ENCODE results near the gene RABL6. TPM values are rescaled to one million over a fixed set of nuclear protein-coding genes. Genes with fewer than 3 reads are reported as not detected.

The RABL6 gene
- polyA plus RNA-seq, 6 donors from 2014 or later, result 3.8 to 16.8 (median 9.7) TPM

DNA sequence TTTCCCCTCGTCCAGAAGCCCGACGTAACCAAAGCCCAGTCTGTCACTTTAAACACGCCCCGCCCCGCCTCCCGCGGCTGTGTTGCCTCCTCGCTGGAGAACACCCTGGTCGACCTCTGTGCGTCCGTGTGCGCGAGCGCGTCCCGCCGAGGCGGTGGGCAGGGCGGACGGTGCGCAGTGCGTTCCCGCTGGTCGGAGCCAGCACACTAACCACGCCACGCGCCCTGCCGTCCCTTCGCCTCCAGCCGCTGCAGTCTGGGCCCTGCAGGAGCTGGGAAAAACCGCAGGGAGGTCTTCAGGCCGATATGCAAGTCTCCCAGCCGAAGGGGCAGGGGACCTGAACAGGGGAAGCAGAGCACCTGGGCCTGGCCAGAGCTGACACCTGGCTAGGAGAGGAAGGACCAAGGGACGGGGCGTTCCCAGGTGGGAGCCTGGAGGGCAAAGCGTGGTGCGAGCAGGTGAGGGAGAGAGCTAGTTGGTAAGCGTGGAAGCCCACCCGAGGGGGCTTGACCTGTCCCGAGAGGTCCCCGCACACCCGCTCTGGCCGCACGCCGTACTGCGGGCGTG is 40.2 kb downstream of the RABL6 start:
- Mint-ChIP-seq H3K4me1 (peaks cover 12 to 34% (median 17%) of the 10 kb centered on the region in 3 donors), H3K4me3 (peak overlapping the region; percentile 86 to 92 (median 88)), H3K27me3 (peaks cover 4 to 18% (median 10%) of the 10 kb centered on the region in 3 donors), H3K9me3 (peaks cover 0 to 2% (median 0%) of the 10 kb centered on the region in 7 donors), H3K27ac (peak overlapping the region in 5 of 6 donors; percentile 49 to 94 (median 86)), H3K36me3 (no peaks in the 10 kb centered on the region)
- ATAC-seq (ENCODE audit: low read depth in 2 of 2) (no peak), DNase-seq (peak; percentile 44)

- Mint-ChIP-seq H3K9me3 (peaks cover 0 to 2% (median 0%) of the 10 kb centered on the region in 7 donors), H3K36me3 (no peaks in the 10 kb centered on the region), H3K27ac (peak overlapping the region in 3 of 6 donors; percentile 77 to 86 (median 81)), H3K27me3 (peaks cover 4 to 18% (median 10%) of the 10 kb centered on the region in 3 donors), H3K4me1 (peaks cover 12 to 31% (median 15%) of the 10 kb centered on the region in 3 donors), H3K4me3 (peak overlapping the region; percentile 87 to 97 (median 92))
- DNase-seq, result no peak
- no peak for ATAC-seq (ENCODE audit: low read depth in 2 of 2)
Observed at GRCh38 chr9:136848393-136849037, 40.8 kb downstream of the RABL6 start.

GRCh38 chr9:136849038-136849959 is 41.6 kb downstream of the RABL6 start, which contains the start of gene PHPT1:
Gene PHPT1, plus strand, starts transcription at chr9:136849409. Its CDS starts 22 bp downstream, at chr9:136849431.
- Mint-ChIP-seq H3K36me3 (no peaks in the 10 kb centered on the region), H3K27ac (peak within 1 kb of the TSS; percentile 77 to 96 (median 93)), H3K4me1 (peaks cover 12 to 26% (median 13%) of the 10 kb centered on the region in 3 donors), H3K9me3 (peaks cover 0 to 2% (median 0%) of the 10 kb centered on the region in 7 donors), H3K4me3 (peak within 1 kb of the TSS; percentile 87 to 97 (median 92)), H3K27me3 (peaks cover 4 to 14% (median 10%) of the 10 kb centered on the region in 3 donors)
- peak; percentile 94 for ATAC-seq (ENCODE audit: low read depth in 2 of 2)
- DNase-seq, result peak; percentile 98

- peak overlapping the region in 4 of 6 donors; percentile 83 to 93 (median 89) for H3K27ac Mint-ChIP-seq
- H3K36me3 Mint-ChIP-seq, result no peaks in the 10 kb centered on the region
- peak overlapping the region; percentile 86 to 97 (median 92) for H3K4me3 Mint-ChIP-seq
- H3K4me1 Mint-ChIP-seq, result peaks cover 12 to 26% (median 13%) of the 10 kb centered on the region in 3 donors
- no peak for ATAC-seq (ENCODE audit: low read depth in 2 of 2)
- peaks cover 0 to 2% (median 0%) of the 10 kb centered on the region in 7 donors for H3K9me3 Mint-ChIP-seq
- H3K27me3 Mint-ChIP-seq, result peaks cover 4 to 14% (median 10%) of the 10 kb centered on the region in 3 donors
- no peak for DNase-seq
Observed at GRCh38 chr9:136849960-136850865, 42.5 kb downstream of the RABL6 start.

- DNase-seq (no peak), ATAC-seq (ENCODE audit: low read depth in 2 of 2) (no peak)
- Mint-ChIP-seq H3K36me3 (no peaks in the 10 kb centered on the region), H3K9me3 (peaks cover 0 to 2% (median 0%) of the 10 kb centered on the region in 7 donors), H3K27me3 (peaks cover 4 to 13% (median 10%) of the 10 kb centered on the region in 3 donors), H3K27ac (no peak overlapping the region), H3K4me3 (peak overlapping the region in 6 of 8 donors; percentile 22 to 63 (median 47)), H3K4me1 (peaks cover 12 to 25% (median 13%) of the 10 kb centered on the region in 3 donors)
Observed at GRCh38 chr9:136850866-136851775, 43.4 kb downstream of the RABL6 start.

- DNase-seq (no peak), ATAC-seq (ENCODE audit: low read depth in 2 of 2) (no peak)
- Mint-ChIP-seq H3K9me3 (peaks cover 0 to 2% (median 0%) of the 10 kb centered on the region in 7 donors), H3K36me3 (no peaks in the 10 kb centered on the region), H3K4me3 (peak within 1 kb of the TSS in 5 of 8 donors; percentile 22 to 63 (median 45)), H3K4me1 (peaks cover 12 to 21% (median 13%) of the 10 kb centered on the region in 3 donors), H3K27ac (peak within 1 kb of the TSS in 1 of 6 donors; percentile 29), H3K27me3 (peaks cover 4 to 10% (median 8%) of the 10 kb centered on the region in 3 donors)
Observed at GRCh38 chr9:136851941-136852663, 44.4 kb downstream of the RABL6 start, which contains the start of gene MAMDC4. Gene MAMDC4, plus strand, starts transcription at chr9:136852346. Its CDS starts 71 bp downstream, at chr9:136852417.

- ATAC-seq (ENCODE audit: low read depth in 2 of 2) (no peak), DNase-seq (no peak)
- H3K4me3 Mint-ChIP-seq, result no peak overlapping the region
- H3K27ac Mint-ChIP-seq, result no peak overlapping the region
- H3K4me1 Mint-ChIP-seq, result peaks cover 6 to 14% (median 8%) of the 10 kb centered on the region in 3 donors
- H3K36me3 Mint-ChIP-seq, result no peaks in the 10 kb centered on the region
- H3K27me3 Mint-ChIP-seq, result peaks cover 2 to 4% (median 3%) of the 10 kb centered on the region in 3 donors
- peaks cover 0 to 2% (median 0%) of the 10 kb centered on the region in 7 donors for H3K9me3 Mint-ChIP-seq
Observed at GRCh38 chr9:136852664-136853595, 45.2 kb downstream of the RABL6 start.

- H3K36me3 Mint-ChIP-seq, result no peaks in the 10 kb centered on the region
- no peak overlapping the region for H3K4me3 Mint-ChIP-seq
- ATAC-seq (ENCODE audit: low read depth in 2 of 2) (no peak), DNase-seq (no peak)
- H3K4me1 Mint-ChIP-seq, result peaks cover 2 to 11% (median 7%) of the 10 kb centered on the region in 3 donors
- H3K27ac Mint-ChIP-seq, result no peak overlapping the region
- peaks cover 0 to 4% (median 0%) of the 10 kb centered on the region in 3 donors for H3K27me3 Mint-ChIP-seq
- peaks cover 0 to 2% (median 0%) of the 10 kb centered on the region in 7 donors for H3K9me3 Mint-ChIP-seq
Observed at GRCh38 chr9:136853596-136854112, 45.9 kb downstream of the RABL6 start.

- Mint-ChIP-seq H3K27me3 (peaks cover 0 to under 1% (median 0%) of the 10 kb centered on the region in 3 donors), H3K4me3 (no peak overlapping the region), H3K27ac (no peak overlapping the region), H3K9me3 (no peaks in the 10 kb centered on the region), H3K36me3 (no peaks in the 10 kb centered on the region), H3K4me1 (peaks cover 0 to 7% (median 5%) of the 10 kb centered on the region in 3 donors)
- no peak for ATAC-seq (ENCODE audit: low read depth in 2 of 2)
- no peak for DNase-seq
Observed at GRCh38 chr9:136854113-136854841, 46.5 kb downstream of the RABL6 start.

All from naive B cell (primary cell).